Cardiac septum (tissue), 1 donor: ENCODE data around the gene CRYL1. TPM values are rescaled to one million over a fixed set of nuclear protein-coding genes. Genes with fewer than 3 reads are reported as not detected.
A peak's percentile ranks its signal among the peaks of the same experiment; 100 is the strongest.

ENCODE experiments used
- DNase-seq: peaks from one replicate; pipeline ENCODE4 v3.0.0-alpha.2; 2020; ENCODE audit warnings: low spot score
- intact Hi-C: fragments of 100-400 bp; cut with DNase I; formaldehyde crosslinking; loops from one replicate; pipeline ENCODE4 v1.14.0; 2022
- total RNA-seq: library from RNA; stranded (reverse); fragmentation: NEBNext Ultra II Directional; extraction: Animal tissue kit (Norgen Biotek cat#: 25700); gene quantifications from one replicate; pipeline ENCODE4 v1.2.1, GENCODE V29; 2021
- donor health status: DM: no; HTN: no; CAD: no.

The CRYL1 gene
- total RNA-seq, 1 donor from 2014 or later: 20.6 TPM

DNA sequence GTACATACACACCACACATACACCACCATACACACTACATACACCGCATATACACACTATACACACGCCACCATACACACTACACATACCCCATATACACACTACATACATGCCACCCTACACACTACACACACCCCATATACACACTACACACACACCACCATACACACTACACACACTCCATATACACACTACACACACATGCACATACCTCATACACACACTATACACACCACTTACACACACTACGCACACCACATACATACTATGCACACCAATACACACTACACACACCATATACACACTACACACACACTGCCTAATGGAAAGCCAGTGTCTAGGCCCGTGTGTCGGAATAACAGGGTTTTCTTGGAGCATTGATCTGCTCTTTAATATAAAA lies 27.5 kb downstream of the CRYL1 start:
- no peak for DNase-seq

DNA sequence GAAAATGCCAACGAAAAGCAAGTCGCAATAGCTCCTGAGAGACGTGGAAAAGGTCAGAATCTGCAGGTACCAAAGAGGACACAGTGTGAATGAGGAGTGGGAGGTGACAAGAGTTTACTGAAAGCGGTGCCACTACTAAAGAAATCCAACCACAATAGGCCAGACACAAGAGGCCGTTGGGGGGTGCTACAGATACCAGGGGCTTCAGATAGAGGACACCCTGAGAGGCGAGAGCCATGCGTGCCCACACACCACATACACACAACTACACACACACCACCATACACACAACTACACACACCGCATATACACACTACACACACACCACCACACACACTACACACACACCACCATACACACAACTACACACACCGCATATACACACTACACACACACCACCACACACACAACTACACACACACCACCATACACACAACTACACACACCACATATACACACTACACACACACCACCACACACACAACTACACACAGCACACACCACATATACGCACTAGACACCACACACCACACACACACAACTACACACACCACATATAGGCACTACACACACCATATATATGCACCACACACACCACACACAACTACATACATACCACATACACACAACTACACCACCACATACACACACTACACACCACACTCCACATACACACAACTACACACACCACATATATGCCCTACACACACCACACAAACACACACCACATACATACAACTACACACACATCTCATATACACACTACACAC lies 28.5 kb downstream of the CRYL1 start:
- intact Hi-C loops: loop anchor here (10.0 kb wide), 1 partner anchor 218 kb away; no protein-coding TSS in a partner anchor
- no peak for DNase-seq

More for the DNA sequence above, 27.5 kb downstream of the CRYL1 start:
- intact Hi-C loops: loop anchor here (10.0 kb wide), 1 partner anchor 217 kb away; no protein-coding TSS in a partner anchor

DNA sequence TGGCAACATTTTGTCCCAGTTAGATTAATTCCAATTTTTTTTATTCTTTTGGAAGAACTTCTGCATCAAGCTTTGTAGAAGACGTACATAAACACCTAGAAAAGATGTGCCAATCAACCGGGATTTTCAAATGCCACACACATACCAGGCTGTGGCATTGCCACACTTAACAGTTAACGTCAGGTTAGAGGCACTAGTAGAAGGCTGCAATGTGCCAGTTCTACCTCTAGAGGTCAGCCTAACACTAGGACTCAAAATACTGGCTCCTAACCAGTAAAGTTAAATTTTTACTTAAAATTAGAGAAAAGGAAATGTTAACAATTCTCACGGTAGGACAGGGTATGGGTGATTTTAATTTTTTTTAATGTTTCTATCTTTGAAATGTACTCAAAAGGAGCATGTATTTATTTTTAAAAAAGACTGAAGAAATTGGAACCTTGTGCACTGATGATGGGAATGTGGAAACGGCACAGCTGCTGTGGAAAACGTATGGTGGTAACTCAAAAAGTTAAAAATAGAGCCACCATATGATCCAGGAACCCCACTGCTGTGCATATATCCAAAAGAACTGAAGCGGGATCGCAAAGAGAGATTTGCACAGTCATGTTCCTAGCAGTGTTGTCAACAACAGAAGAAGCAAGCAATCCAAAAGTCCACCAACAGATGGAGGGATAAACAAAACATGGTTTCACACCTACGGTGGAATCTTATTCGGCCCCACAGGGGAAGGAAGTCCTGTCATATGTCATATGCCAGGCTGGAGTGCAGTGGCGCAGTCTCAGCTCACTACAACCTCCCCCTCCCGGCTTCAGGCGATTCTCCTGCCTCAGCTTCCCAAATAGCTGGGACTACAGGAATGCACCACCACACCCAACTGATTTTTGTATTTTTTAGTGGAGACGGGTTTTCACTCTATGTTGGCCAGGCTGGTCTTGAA lies 30.3 kb downstream of the CRYL1 start:
- DNase-seq: no peak
- intact Hi-C loops: loop anchor here (10.0 kb wide), 1 partner anchor 219 kb away; no protein-coding TSS in a partner anchor

DNA sequence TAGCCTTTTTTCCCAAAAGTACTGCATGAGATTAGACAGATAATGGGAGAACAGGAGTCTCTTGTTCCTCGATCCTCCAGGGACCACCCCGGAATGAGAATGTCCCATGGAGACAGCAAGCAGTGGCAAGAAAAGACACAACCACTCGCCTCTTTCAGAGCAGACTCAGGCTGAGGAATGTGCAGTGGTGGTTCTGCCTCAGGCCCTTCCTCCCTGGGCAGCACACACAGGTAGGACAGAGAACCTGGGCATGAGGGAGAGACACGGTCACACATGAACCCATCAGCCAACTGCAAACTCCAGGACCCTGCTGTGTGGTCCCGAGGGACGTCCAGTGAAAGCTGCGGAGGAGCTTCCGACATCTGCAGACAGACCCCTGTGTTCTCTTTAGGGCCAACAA lies 31.0 kb downstream of the CRYL1 start:
- DNase-seq: no peak
- intact Hi-C loops: loop anchor here (10.0 kb wide), 1 partner anchor 220 kb away; no protein-coding TSS in a partner anchor

DNA sequence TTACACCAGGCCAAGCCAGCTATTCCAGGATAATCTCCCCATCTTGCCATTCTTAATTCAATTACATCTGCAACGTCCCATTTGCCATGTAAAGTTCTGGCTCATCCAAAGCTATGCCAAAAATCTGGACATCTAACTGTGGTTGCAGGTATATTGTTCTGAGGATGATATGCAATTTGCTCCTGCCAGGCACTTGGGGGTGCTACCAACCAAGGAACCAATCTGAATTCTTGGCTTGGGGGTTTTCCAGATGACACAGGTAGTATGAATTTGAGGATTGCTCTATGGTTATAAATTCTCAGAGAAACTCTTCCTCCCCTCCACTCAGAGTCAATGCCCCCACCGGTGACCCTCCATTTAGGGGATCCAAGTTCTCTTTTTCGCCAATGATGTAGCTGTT lies 33.0 kb downstream of the CRYL1 start:
- no peak for DNase-seq
- intact Hi-C loops: loop anchor here (2.0 to 10.0 kb wide), 3 partner anchors 222 to 432 kb away; no protein-coding TSS in a partner anchor

DNA sequence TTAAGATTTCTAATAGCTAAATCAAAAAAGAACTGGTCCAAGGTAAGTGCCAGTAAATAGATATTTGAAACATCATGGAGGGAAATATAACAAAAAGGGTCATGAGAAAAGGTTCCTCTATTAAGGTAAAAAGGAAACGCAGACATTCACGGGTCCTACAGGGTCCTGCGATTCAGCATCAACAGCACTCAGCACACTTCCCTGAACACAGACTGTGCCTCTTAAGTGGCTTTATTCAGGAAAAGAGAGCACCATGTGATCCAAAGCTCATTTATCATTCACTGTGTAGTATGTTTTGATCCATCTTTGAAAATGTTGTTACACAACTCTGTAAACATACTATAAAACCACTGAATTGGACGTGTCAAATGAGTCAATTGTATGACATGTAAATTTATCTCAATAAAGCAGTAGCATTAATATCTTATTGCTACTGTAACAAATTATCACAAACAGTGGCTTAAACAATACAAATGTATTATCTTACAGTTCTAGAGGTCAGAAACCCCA lies 33.7 kb downstream of the CRYL1 start:
- DNase-seq: no peak
- intact Hi-C loops: loop anchor here (2.0 to 10.0 kb wide), 3 partner anchors 223 to 433 kb away; no protein-coding TSS in a partner anchor

DNA sequence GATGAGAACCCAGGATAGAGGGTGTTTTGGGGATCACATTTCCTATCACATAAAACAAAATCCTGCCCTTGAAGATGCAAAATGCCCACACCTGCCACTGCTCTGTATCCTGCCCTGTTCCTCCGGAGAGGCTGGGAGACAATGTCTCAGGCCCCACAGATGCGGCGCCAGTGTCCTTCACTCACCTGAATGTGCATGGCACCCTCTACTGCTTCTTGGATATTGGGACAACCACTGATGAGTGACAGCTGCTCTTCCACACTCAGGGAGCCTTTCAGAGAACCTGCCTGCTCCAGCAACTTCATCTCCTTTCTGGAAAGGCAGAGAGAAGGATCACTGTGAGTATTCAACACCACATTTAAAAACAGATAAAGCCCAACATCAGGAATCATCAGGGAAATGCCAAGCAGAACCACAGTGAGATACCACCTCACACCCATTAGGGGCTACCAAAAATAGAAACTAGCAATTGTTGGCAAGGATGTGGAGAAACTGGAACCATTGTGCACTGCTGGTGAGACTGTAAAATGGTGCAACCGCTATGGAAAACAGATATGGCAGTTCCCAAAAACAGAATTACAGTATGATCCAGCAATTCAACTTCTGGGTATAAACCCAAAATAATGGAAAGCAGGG lies 36.4 kb downstream of the CRYL1 start:
- DNase-seq: no peak
- intact Hi-C loops: loop anchor here (5.0 kb wide), 1 partner anchor 307 kb away; no protein-coding TSS in a partner anchor

DNA sequence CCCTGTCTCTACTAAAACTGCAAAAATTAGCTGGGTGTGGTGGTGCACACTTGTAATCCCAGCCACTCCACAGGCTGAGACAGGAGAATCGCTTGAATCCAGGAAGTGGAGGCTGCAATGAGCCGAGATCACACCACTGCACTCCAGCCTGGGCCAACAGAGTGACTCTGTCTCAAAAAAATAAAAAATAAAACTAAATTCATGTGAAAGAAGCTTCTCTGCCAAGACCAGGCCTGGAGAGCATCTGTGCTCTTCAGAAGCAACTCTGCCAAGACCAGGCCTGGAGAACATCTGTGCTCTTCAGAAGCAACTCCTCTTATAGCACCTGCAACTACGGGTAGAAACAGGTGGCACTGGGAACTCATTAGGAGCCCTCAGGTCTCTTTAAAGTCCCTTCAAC lies 37.7 kb downstream of the CRYL1 start:
- no peak for DNase-seq
- intact Hi-C loops: loop anchor here (5.0 kb wide), 1 partner anchor 306 kb away; no protein-coding TSS in a partner anchor

DNA sequence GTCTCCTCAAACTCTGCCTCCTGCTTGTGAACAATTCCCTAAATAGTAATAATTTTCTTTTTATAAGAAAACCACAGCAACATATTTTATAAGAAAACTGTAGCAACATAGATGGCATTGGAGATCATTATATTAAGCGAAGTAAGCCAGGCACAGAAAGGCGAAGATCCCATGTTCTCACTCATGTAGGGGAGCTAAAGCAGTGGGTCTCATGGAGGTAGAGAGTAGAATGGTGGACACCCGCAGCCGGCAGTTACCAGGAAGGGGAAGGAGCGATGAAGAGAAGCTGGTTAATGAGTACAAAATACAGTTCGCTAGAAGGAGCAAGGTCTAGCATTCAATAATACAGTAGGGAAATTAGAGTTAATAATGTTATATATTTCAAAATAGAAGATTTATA lies 42.9 kb downstream of the CRYL1 start:
- intact Hi-C loops: no loop called here
- no peak for DNase-seq

DNA sequence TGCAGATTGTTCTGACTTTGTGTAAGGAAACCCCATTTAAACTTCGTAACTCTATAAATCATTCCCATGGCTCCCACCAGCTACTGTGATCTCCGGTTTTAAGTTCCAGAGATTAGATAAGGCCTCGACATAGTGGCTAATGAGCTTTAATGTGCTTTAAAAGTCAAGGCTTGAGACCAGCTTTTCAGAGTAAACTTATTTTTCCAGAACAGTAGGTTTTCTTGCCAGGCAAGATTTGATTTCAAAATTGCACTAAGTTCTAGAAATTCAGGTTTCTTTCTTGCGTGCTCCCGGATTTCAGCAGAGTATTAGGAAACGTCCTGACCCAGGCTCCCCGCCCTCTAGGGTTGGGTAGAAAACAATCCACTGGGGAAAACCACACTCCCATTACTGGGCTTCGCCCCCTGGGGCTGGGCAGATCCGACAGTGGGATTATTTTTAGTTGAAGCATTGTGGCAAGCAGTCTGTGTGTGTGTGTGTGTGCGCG lies 43.3 kb downstream of the CRYL1 start:
- intact Hi-C loops: no loop called here
- DNase-seq: no peak

DNA sequence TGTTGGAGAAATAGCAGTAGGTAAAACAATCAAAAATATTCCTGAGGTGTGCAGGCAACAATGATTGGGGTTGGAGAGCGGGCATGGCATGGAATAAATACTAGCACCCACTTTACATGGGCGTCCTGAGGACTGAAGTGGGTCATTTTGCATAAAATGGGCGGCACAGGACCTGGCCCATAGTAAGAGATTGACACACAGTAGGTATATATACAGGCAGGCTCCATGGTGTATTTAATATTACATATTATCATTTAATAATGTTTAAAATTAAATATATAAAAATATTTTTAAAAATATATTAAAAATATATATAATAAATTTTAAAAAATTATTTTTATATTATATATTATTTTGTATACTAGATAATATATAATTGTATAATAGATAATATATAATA lies 48.3 kb downstream of the CRYL1 start:
- DNase-seq: no peak
- intact Hi-C loops: no loop called here

DNA sequence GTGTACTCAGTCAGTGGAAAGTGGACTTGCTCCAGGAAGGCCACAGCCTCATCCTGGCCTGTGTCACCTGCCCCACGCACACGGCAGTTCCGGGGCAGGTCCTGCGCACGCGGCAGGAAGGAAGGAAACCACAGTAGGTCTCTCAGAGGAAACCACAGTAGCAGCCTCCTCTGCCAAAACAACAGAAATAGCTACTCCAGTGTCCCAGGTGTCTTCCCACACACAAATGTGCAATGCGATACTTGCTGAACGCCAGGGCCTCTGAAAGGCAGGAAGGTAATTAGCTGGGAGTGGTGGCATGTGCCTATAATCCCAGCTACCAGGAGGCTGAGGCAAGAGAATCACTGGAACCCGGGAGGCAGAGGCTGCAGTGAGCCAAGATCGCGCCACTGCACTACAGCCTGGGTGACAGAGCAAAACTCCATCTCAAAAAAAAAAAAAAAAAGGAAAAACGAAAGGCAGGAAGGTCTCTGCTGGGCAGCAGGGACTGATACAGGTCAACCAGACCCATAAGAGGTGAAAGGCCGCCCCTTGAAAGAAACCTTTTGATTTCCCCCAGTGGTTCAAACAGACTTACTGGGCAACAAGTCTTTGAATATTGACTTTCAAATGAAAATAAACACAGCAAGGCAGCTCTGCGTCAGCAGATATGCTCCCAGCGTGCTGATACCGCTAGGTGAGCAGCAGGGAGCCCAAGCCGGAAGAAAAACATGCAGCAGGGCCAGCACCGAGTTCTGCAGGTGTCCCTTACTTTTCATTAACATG lies 49.5 kb downstream of the CRYL1 start:
- DNase-seq: peak; percentile 81
- intact Hi-C loops: no loop called here

DNA sequence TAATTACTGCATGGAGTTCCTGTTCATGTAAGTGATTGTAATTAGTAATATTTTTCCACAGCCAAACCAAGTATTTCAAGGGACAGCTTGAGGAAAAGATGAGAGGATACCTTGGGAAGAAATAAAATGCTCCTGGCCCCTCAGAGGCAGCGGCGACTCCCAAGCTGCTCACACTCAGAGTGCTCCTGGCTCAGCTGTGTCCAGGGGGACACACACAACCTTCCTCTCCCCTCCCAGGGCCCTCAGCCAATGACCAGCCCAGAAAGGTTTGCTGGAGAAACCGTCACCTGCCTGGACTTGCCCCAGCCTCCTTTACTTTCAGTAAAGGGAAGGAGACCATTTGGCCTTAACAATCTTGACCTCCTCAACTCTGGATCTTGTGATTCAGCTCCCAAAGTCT lies 51.1 kb downstream of the CRYL1 start:
- intact Hi-C loops: no loop called here

DNA sequence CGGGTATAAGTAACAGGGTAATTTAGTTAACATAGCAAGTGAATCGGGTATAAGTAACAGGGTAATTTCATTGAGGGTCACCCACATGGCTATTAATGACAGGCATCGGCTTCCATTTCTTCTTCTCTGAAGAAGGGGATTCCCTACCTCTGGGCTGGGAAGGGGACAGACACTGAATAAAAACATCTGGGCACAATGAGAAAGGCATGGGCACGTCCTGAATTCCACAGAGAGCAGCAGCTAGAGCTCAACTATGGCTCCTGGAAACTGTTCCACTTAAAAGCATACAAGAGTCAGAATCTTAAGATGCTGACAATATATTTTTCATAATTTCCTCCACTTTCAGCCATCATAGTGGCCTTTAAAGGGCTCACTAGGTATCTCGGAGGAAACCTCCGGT lies 51.8 kb downstream of the CRYL1 start:
- no peak for DNase-seq
- intact Hi-C loops: no loop called here

More for the DNA sequence above, 51.1 kb downstream of the CRYL1 start:
- DNase-seq: no peak

DNA sequence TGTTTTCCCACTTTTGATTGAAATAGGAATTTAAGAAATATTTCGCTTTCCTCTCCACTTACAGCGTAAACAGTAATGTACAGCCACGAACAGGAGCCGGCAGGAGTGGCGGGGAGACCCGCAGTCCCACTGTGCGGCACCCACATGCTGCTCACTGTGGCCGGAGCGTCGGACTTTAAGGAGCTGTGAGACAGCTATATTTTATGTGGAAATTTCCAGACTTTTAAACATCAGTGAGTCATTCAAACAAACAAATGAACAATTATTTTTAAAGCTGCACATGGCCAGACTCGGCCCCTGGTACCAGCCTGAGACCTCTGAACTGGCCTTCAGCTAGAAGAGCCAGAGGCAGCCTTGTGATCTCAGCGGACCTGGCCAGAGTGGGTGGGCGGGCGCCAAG lies 52.5 kb downstream of the CRYL1 start:
- no peak for DNase-seq
- intact Hi-C loops: no loop called here

DNA sequence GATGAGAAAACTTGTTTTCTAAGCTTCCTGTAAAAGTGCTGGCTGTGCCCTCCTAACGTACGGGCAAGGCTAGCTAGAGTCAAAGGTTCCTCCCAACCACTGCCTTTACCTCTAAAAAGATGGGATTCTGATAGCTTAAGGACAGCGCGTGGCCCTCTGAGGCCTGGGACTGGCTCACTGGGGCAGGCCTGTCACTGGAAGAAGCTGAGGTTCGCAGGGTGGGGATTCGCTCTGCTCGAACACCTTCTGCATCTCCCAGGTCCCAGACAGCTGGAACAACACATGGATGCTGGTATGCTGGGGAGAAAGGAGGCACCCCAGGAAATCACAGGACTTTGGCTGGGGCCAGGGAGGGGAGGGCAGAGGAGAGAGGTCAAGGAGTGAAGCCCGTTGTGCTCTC lies 53.1 kb downstream of the CRYL1 start:
- DNase-seq: no peak
- intact Hi-C loops: no loop called here

DNA sequence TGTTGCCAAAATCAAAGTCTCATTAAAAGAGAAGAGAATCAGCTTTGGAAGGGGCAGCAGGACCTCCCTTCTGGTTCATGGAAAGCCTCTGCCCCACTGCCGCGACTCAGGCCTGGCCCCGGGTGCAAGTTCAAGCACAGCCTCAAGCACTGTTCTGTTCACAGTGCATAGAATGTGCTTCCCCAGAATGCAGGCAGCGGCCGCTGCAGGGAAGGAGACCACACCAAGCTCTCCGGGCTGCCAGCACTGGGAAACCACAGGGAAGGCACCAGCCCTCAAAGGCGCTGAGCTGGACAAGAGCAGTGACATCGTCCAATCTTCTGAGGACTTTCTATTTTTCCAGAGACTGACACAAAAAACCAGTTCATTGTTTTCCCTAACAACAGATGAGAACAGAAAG lies 55.5 kb downstream of the CRYL1 start:
- no peak for DNase-seq
- intact Hi-C loops: no loop called here

DNA sequence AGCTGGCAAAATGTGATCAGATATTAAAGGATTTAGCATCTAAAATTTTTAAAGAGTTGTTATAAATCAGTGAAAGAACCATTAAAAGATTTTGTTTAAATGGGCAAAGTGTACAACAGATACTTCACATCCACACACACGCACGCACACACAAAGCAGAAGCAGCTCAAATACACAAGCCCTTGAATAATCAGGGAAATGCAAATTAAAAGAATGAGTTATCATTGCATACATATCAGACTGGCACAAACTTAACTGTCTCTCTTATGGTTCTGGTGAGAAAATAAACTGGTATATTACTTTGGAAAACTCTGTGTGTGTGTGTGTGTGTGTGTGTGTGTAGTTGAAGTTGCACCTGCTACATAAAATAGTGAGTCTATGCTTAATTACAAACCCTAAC lies 59.3 kb downstream of the CRYL1 start:
- no peak for DNase-seq
- intact Hi-C loops: no loop called here
